Gastroesophageal sphincter (tissue), 4 donors: Measurements from ENCODE around the gene GTF3C4. TPM values are rescaled to one million over a fixed set of nuclear protein-coding genes. Genes with fewer than 3 reads are reported as not detected.

Experiments
- ATAC-seq: fragments of 150-250 bp; one replicate; pipeline ENCODE4 v1.9.1; 2016; ENCODE audit warnings: mild to moderate bottlenecking, moderate library complexity
- H3K27ac ChIP-seq, 4 donors: fragments of 200-600 bp; sonication (generic) in 3 of 4; 1 replicate in 3 of 4; 2 replicates in 1 of 4; pipeline ENCODE4 v1.5.1; 2016 to 2019
- H3K27me3 ChIP-seq: fragments of 200-600 bp; sonication (generic); one replicate; pipeline ENCODE4 v1.5.1; 2019
- H3K36me3 ChIP-seq, 2 donors: fragments of 200-600 bp; sonication (generic); one replicate each; pipeline ENCODE4 v1.5.1; 2019; ENCODE audit warnings: control low read depth in 1 of 2
- H3K4me1 ChIP-seq, 3 donors: fragments of 200-600 bp; sonication (generic); 1 replicate in 2 of 3; 2 replicates in 1 of 3; pipeline ENCODE4 v1.5.1; 2016 to 2019; ENCODE audit warnings: control low read depth in 2 of 3
- H3K4me3 ChIP-seq, 2 donors: fragments of 200-600 bp; sonication (generic); one replicate each; pipeline ENCODE4 v1.5.1; 2019; ENCODE audit warnings: mild to moderate bottlenecking in 1 of 2, moderate library complexity in 1 of 2
- H3K9me3 ChIP-seq, 3 donors: fragments of 200-600 bp; sonication (generic); one replicate each; pipeline ENCODE4 v1.5.1; 2017 to 2019; ENCODE audit warnings: control low read depth in 2 of 3
- CTCF ChIP-seq, 4 experiments: fragments of 200-600 bp in 2 of 4; fragments of 450-650 bp in 2 of 4; sonication (generic) in 1 of 4; IDR thresholded peaks; one replicate each; pipeline ENCODE4 v1.5.1; 2017 to 2019; ENCODE audit warnings: antibody characterized with exemption in 4 of 4, mild to moderate bottlenecking in 2 of 4, moderate library complexity in 2 of 4
- EP300 ChIP-seq: sonication (generic); formaldehyde crosslinking; IDR thresholded peaks from one replicate; pipeline ENCODE4 v1.6.1; 2017; ENCODE audit warnings: antibody characterized with exemption, mild to moderate bottlenecking
- POLR2A ChIP-seq, 2 donors: fragments of 450-650 bp; IDR thresholded peaks; one replicate each; pipeline ENCODE4 v1.6.1; 2017; ENCODE audit warnings: antibody characterized with exemption in 2 of 2, mild to moderate bottlenecking in 2 of 2, moderate library complexity in 1 of 2
- POLR2AphosphoS5 ChIP-seq: sonication (generic); formaldehyde crosslinking; IDR thresholded peaks from one replicate; pipeline ENCODE4 v1.6.1; 2017; ENCODE audit warnings: antibody characterized with exemption
- WGBS, 2 donors: methylation state at CpG; one replicate each; pipeline ENCODE4 v1.1.5; 2018; ENCODE audit warnings: low coverage in 1 of 2; 5-methylcytosine and 5-hydroxymethylcytosine counted together
- total RNA-seq, 4 donors: library from RNA; depleted of rRNA; stranded (reverse); fragments of >200 nt; gene quantifications; one replicate each; pipeline ENCODE4 v1.1.0, GENCODE V29; 2016

Gene GTF3C4
- total RNA-seq, 4 donors from 2014 or later, result 11.4 to 15.4 (median 12.7) TPM

DNA sequence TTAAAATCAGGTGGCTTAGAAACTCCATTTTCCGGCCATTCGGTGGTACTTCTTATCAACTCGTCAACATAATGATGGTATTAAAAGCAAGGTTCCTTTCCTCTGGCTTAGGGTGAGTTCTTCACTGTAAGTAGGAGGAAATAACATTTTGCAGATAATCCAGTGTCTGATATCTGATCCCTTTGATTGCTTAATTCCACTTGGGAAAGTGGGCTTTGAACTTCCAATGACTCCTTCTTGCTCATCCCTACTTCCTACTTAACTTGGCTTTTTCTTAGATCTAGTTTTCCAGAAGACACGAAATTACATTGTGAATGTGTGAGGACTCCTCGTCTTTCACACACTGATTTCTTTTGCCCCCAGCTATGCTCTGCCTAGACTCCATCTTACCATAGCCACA, 32.0 kb upstream of the GTF3C4 start:
- no peaks in the 10 kb centered on the region for H3K27me3 ChIP-seq
- no peaks in the 10 kb centered on the region for H3K9me3 ChIP-seq
- ATAC-seq, result no peak
- H3K4me1 ChIP-seq, result no peaks in the 10 kb centered on the region
- H3K4me3 ChIP-seq, result no peak overlapping the region
- WGBS, 2 donors, result 81 to 96% methylated on average over 4 to 5 of the region's 5 CpGs
- H3K27ac ChIP-seq, result no peak overlapping the region
- TF ChIP-seq CTCF (IDR thresholded peaks at IDR 0.05) (no peak), POLR2A (IDR thresholded peaks at IDR 0.05) (no peak), EP300 (no peak), POLR2AphosphoS5 (no peak)
- peaks cover 0 to 85% of the 10 kb centered on the region in 2 donors for H3K36me3 ChIP-seq

GRCh38 chr9:132639322-132639721, 30.9 kb upstream of the GTF3C4 start:
- 79 to 96% methylated on average over 5 of the region's 5 CpGs for WGBS, 2 donors
- Histone ChIP-seq H3K27ac (no peak overlapping the region), H3K4me1 (no peaks in the 10 kb centered on the region), H3K4me3 (no peak overlapping the region), H3K27me3 (no peaks in the 10 kb centered on the region), H3K36me3 (peaks cover 0 to 93% of the 10 kb centered on the region in 2 donors), H3K9me3 (no peaks in the 10 kb centered on the region)
- no peak for TF ChIP-seq CTCF (IDR thresholded peaks at IDR 0.05)
- TF ChIP-seq POLR2AphosphoS5, result no peak
- TF ChIP-seq EP300, result no peak
- no peak for ATAC-seq

DNA sequence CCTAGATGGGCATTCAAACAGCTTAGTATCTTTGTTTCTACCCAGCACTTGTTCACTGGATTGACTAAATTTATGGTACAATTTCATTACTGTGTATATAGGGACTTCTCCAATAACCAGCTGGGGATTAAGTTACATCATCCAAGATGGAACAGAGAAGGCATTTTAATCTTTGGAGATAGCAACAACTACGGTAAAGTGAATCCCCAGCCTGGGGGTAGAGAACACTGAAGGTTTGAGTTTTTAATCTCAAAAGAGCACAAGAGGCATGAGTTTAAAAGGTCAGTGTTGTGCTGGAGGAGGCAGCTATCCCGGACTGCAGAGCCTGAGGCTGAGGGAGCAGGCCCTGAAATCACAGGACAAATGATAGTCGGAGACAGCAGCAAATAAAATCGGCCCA, 29.0 kb upstream of the GTF3C4 start:
- Histone ChIP-seq H3K9me3 (no peaks in the 10 kb centered on the region), H3K36me3 (peaks cover 0 to 100% of the 10 kb centered on the region in 2 donors), H3K27ac (no peak overlapping the region), H3K27me3 (no peaks in the 10 kb centered on the region), H3K4me1 (no peaks in the 10 kb centered on the region), H3K4me3 (no peak overlapping the region)
- no peak for ATAC-seq
- no peak for TF ChIP-seq EP300
- no peak for TF ChIP-seq POLR2AphosphoS5
- no peak for TF ChIP-seq CTCF (IDR thresholded peaks at IDR 0.05)
- TF ChIP-seq POLR2A (IDR thresholded peaks at IDR 0.05), result no peak
- 72 to 89% methylated on average over 3 to 4 of the region's 4 CpGs for WGBS, 2 donors

- 87 to 100% methylated on average over 1 to 3 of the region's 3 CpGs for WGBS, 2 donors
- no peak overlapping the region for H3K27ac ChIP-seq
- peaks cover 0 to 100% of the 10 kb centered on the region in 2 donors for H3K36me3 ChIP-seq
- H3K9me3 ChIP-seq, result no peaks in the 10 kb centered on the region
- ATAC-seq, result no peak
- H3K27me3 ChIP-seq, result no peaks in the 10 kb centered on the region
- H3K4me1 ChIP-seq, result no peaks in the 10 kb centered on the region
- H3K4me3 ChIP-seq, result no peak overlapping the region
- no peak for TF ChIP-seq EP300
- TF ChIP-seq POLR2A (IDR thresholded peaks at IDR 0.05), result no peak
- TF ChIP-seq POLR2AphosphoS5, result no peak
- no peak for TF ChIP-seq CTCF (IDR thresholded peaks at IDR 0.05)
These were observed 26.0 kb upstream of the GTF3C4 start for GRCh38 chr9:132644251-132644650.

GRCh38 chr9:132645306-132645705, 25.0 kb upstream of the GTF3C4 start:
- 96 to 100% methylated on average over 3 to 5 of the region's 8 CpGs for WGBS, 2 donors
- Histone ChIP-seq H3K4me3 (no peak overlapping the region), H3K27ac (no peak overlapping the region), H3K27me3 (no peaks in the 10 kb centered on the region), H3K4me1 (no peaks in the 10 kb centered on the region), H3K36me3 (peaks cover 0 to 100% of the 10 kb centered on the region in 2 donors), H3K9me3 (no peaks in the 10 kb centered on the region)
- TF ChIP-seq CTCF (IDR thresholded peaks at IDR 0.05), result no peak
- TF ChIP-seq EP300, result no peak
- TF ChIP-seq POLR2AphosphoS5, result no peak
- TF ChIP-seq POLR2A (IDR thresholded peaks at IDR 0.05), result no peak
- ATAC-seq, result no peak
